ENCODE measurements around the gene CHMP3.
"Not testable (repeated sequence)": the region's sequence is repeated elsewhere in the genome, so short reads cannot be mapped to it uniquely, and the experiment has no call there.

The CHMP3 gene

GRCh38 chr2:86549440-86549839 is 13.8 kb downstream of the CHMP3 start:
- DNase-seq (ENCODE audit: low read depth in 2 of 2), result not testable (repeated sequence)

- not testable (repeated sequence) for DNase-seq (ENCODE audit: low read depth in 2 of 2)
Observed at GRCh38 chr2:86548913-86549396, 14.3 kb downstream of the CHMP3 start.

- DNase-seq (ENCODE audit: low read depth in 2 of 2), result not testable (repeated sequence)
Observed at GRCh38 chr2:86548165-86548912, 14.9 kb downstream of the CHMP3 start.

GRCh38 chr2:86545296-86545924 is 17.8 kb downstream of the CHMP3 start:
- DNase-seq (ENCODE audit: low read depth in 2 of 2), result not testable (repeated sequence)

GRCh38 chr2:86544278-86545099 is 18.8 kb downstream of the CHMP3 start:
- not testable (repeated sequence) for DNase-seq (ENCODE audit: low read depth in 2 of 2)

GRCh38 chr2:86543793-86544192 is 19.4 kb downstream of the CHMP3 start:
- DNase-seq (ENCODE audit: low read depth in 2 of 2), result no peak

GRCh38 chr2:86543335-86543734 is 19.9 kb downstream of the CHMP3 start:
- no peak for DNase-seq (ENCODE audit: low read depth in 2 of 2)

GRCh38 chr2:86542814-86543213 is 20.4 kb downstream of the CHMP3 start:
- DNase-seq (ENCODE audit: low read depth in 2 of 2), result no peak

- no peak for DNase-seq (ENCODE audit: low read depth in 2 of 2)
Observed at GRCh38 chr2:86541334-86541733, 21.9 kb downstream of the CHMP3 start.

GRCh38 chr2:86533589-86533988 is 29.7 kb downstream of the CHMP3 start:
- DNase-seq (ENCODE audit: low read depth in 2 of 2), result no peak

- DNase-seq (ENCODE audit: low read depth in 2 of 2), result no peak
Observed at GRCh38 chr2:86525421-86526340, 37.6 kb downstream of the CHMP3 start.

- no peak for DNase-seq (ENCODE audit: low read depth in 2 of 2)
Observed at GRCh38 chr2:86523491-86523890, 39.8 kb downstream of the CHMP3 start.

- no peak for DNase-seq (ENCODE audit: low read depth in 2 of 2)
Observed at GRCh38 chr2:86522711-86523110, 40.5 kb downstream of the CHMP3 start.

- no peak for DNase-seq (ENCODE audit: low read depth in 2 of 2)
Observed at GRCh38 chr2:86521922-86522321, 41.3 kb downstream of the CHMP3 start.

- DNase-seq (ENCODE audit: low read depth in 2 of 2), result no peak
Observed at GRCh38 chr2:86520153-86520552, 43.1 kb downstream of the CHMP3 start.

- DNase-seq (ENCODE audit: low read depth in 2 of 2), result no peak
Observed at GRCh38 chr2:86519349-86519748, 43.9 kb downstream of the CHMP3 start.

GRCh38 chr2:86518481-86518880 is 44.8 kb downstream of the CHMP3 start:
- DNase-seq (ENCODE audit: low read depth in 2 of 2), result no peak

GRCh38 chr2:86513948-86514660 is 49.1 kb downstream of the CHMP3 start:
- no peak for DNase-seq (ENCODE audit: low read depth in 2 of 2)

- DNase-seq (ENCODE audit: low read depth in 2 of 2), result no peak
Observed at GRCh38 chr2:86512892-86513291, 50.4 kb downstream of the CHMP3 start.

- no peak for DNase-seq (ENCODE audit: low read depth in 2 of 2)
Observed at GRCh38 chr2:86512034-86512433, 51.2 kb downstream of the CHMP3 start.

Data from stimulated activated CD4-positive, alpha-beta T cell treated with anti-CD3 and anti-CD28 coated beads, Interleukin-4, amount 100 ng/mL, for 48 hours (primary cell).